Gastrocnemius medialis (tissue), 4 donors: ENCODE data around the gene SAA1. TPM values are rescaled to one million over a fixed set of nuclear protein-coding genes. Genes with fewer than 3 reads are reported as not detected.

Experiments used
- ATAC-seq, 2 donors: fragments of 150-250 bp; one replicate each; pipeline ENCODE4 v1.9.1; 2016
- DNase-seq, 2 donors: peaks; one replicate each; pipeline ENCODE4 v3.0.0-alpha.2; 2019
- H3K27ac ChIP-seq, 4 donors: fragments of 200-600 bp; sonication (generic); 1 replicate in 1 of 4; 2 replicates in 3 of 4; pipeline ENCODE4 v1.5.1; 2016 to 2018; ENCODE audit warnings: mild to moderate bottlenecking in 2 of 4, moderate library complexity in 1 of 4
- H3K27me3 ChIP-seq, 3 donors: fragments of 200-600 bp; sonication (generic) in 2 of 3; 1 replicate in 1 of 3; 2 replicates in 2 of 3; pipeline versions ENCODE4 v1.5.1 to v1.6.0; 2016 to 2019; ENCODE audit warnings: mild to moderate bottlenecking in 1 of 3, moderate library complexity in 1 of 3
- H3K36me3 ChIP-seq, 2 donors: fragments of 200-600 bp; sonication (generic) in 1 of 2; one replicate each; pipeline ENCODE4 v1.5.1; 2017 to 2018
- H3K4me1 ChIP-seq, 2 donors: fragments of 200-600 bp; sonication (generic) in 1 of 2; one replicate each; pipeline ENCODE4 v1.5.1; 2016 to 2017; ENCODE audit warnings: mild to moderate bottlenecking in 2 of 2
- H3K4me3 ChIP-seq, 4 donors: fragments of 200-600 bp; sonication (generic) in 3 of 4; 1 replicate in 1 of 4; 2 replicates in 3 of 4; pipeline ENCODE4 v1.5.1; 2016 to 2019; ENCODE audit warnings: mild to moderate bottlenecking in 2 of 4
- H3K9me3 ChIP-seq, 3 donors: fragments of 200-600 bp; sonication (generic) in 2 of 3; 1 replicate in 1 of 3; 2 replicates in 2 of 3; pipeline ENCODE4 v1.5.1; 2016 to 2019
- CTCF ChIP-seq, 5 experiments: fragments of 450-650 bp in 3 of 5; fragments of 200-600 bp in 2 of 5; sonication (generic) in 2 of 5; IDR thresholded peaks in 4 of 5; conservative IDR thresholded peaks in 1 of 5; 1 replicate in 4 of 5; 2 replicates in 1 of 5; pipeline ENCODE4 v1.5.1; 2016 to 2019; ENCODE audit warnings: antibody characterized with exemption in 5 of 5, mild to moderate bottlenecking in 3 of 5, moderate library complexity in 3 of 5
- POLR2A ChIP-seq, 2 donors: fragments of 450-650 bp; IDR thresholded peaks; one replicate each; pipeline ENCODE4 v1.6.1; 2017; ENCODE audit warnings: antibody characterized with exemption in 2 of 2, mild to moderate bottlenecking in 2 of 2, moderate library complexity in 2 of 2
- in situ Hi-C, 4 donors: fragments of 200-750 bp; cut with MboI; loops; one replicate each; pipeline versions ENCODE4 v1.15.0 to v1.8.0; 2017; ENCODE audit warnings: low sequenced_read_pairs in 4 of 4
- intact Hi-C: fragments of 100-400 bp; cut with DNase I; formaldehyde crosslinking; loops from one replicate; pipeline ENCODE4 v1.15.1; 2023; ENCODE audit warnings: low total_unique reads
- total RNA-seq, 4 donors: library from RNA; depleted of rRNA; stranded (reverse); fragments of >200 nt; gene quantifications; one replicate each; pipeline versions ENCODE4 v1.1.0 to v1.2.3, GENCODE V29; 2016

SAA1 gene
- 100 to 1,000 TPM in 2 of 4 donors, 10 to 100 TPM in 1, 1 to 10 TPM in 1; 5.7 to 145 (median 89.3) TPM for total RNA-seq

GRCh38 chr11:18265949-18266348 lies at the start of gene SAA1:
SAA1 (plus strand) TSS chr11:18266264; CDS start chr11:18266888, 624 bp downstream.
- intact Hi-C loops (no loop called here), in situ Hi-C loops (no loop called here)
- ATAC-seq = peak; percentile 45 to 92

GRCh38 chr11:18221274-18221876 lies 44.7 kb upstream of the SAA1 start:
- Histone ChIP-seq H3K9me3 (no peaks in the 10 kb centered on the region), H3K4me1 (no peaks in the 10 kb centered on the region), H3K27me3 (no peaks in the 10 kb centered on the region), H3K4me3 (no peak overlapping the region), H3K27ac (no peak overlapping the region), H3K36me3 (no peaks in the 10 kb centered on the region)
- ATAC-seq (no peak), DNase-seq (no peak)
- intact Hi-C loops = no loop called here
- in situ Hi-C loops = no loop called here
- TF ChIP-seq POLR2A (IDR thresholded peaks at IDR 0.05) (no peak), CTCF (IDR thresholded peaks at IDR 0.05 in 4 of 5, conservative IDR thresholded peaks at IDR 0.05 in 1 of 5) (no peak)

More at GRCh38 chr11:18265949-18266348, at the start of gene SAA1:
- TF ChIP-seq POLR2A (IDR thresholded peaks at IDR 0.05) (no peak), CTCF (IDR thresholded peaks at IDR 0.05 in 4 of 5, conservative IDR thresholded peaks at IDR 0.05 in 1 of 5) (no peak)
- H3K4me3 ChIP-seq = no peak within 1 kb of the TSS
- no peaks in the 10 kb centered on the region for H3K9me3 ChIP-seq
- H3K27me3 ChIP-seq = no peaks in the 10 kb centered on the region
- H3K36me3 ChIP-seq = no peaks in the 10 kb centered on the region
- no peaks in the 10 kb centered on the region for H3K4me1 ChIP-seq
- peak within 1 kb of the TSS in 1 of 4 donors; percentile 55 for H3K27ac ChIP-seq
- peak in 1 of 2 donors; percentile 84 for DNase-seq

DNA sequence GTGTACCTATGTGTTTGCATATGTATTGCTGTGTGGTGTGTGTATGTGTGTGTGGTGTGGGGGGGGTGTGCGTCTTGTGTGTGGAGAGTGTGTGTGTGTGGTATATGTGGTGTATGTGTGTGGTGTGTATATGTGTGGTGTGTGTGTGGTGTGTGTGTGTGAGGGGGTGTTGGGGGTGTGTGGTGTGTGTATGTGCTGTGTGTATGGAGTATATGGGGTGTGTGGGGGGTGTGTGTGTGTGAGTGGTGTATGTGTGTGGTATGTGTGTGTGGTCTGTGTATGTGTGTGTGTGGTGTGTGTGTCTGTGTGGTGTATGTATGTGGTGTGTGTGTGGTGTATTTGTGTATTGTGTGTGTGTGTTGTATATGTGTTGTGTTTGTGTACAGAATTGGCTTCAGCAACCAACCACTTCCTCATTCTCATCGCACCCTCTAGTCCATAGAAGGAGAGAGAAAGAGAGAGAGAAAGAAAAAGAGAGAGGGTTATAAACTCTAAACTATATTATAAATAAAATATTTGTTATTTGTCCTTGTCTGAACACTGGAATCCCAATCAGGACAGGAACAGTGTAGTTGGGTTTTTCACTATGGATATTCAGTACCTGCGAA lies 43.1 kb upstream of the SAA1 start:
- H3K27ac ChIP-seq = no peak overlapping the region
- in situ Hi-C loops = no loop called here

GRCh38 chr11:18223591-18224387 lies 42.3 kb upstream of the SAA1 start:
- Histone ChIP-seq H3K36me3 (no peaks in the 10 kb centered on the region), H3K4me3 (no peak overlapping the region), H3K4me1 (no peaks in the 10 kb centered on the region), H3K27me3 (no peaks in the 10 kb centered on the region), H3K27ac (no peak overlapping the region), H3K9me3 (no peaks in the 10 kb centered on the region)
- intact Hi-C loops (no loop called here), in situ Hi-C loops (no loop called here)
- DNase-seq = no peak
- no peak for ATAC-seq
- TF ChIP-seq CTCF (IDR thresholded peaks at IDR 0.05 in 4 of 5, conservative IDR thresholded peaks at IDR 0.05 in 1 of 5) (no peak), POLR2A (IDR thresholded peaks at IDR 0.05) (no peak)

More for the DNA sequence above, 43.1 kb upstream of the SAA1 start:
- no peaks in the 10 kb centered on the region for H3K9me3 ChIP-seq
- H3K4me1 ChIP-seq = no peaks in the 10 kb centered on the region
- H3K27me3 ChIP-seq = no peaks in the 10 kb centered on the region
- no peaks in the 10 kb centered on the region for H3K36me3 ChIP-seq
- ATAC-seq (no peak), DNase-seq (no peak)
- no peak overlapping the region for H3K4me3 ChIP-seq
- intact Hi-C loops = no loop called here
- no peak for TF ChIP-seq CTCF (IDR thresholded peaks at IDR 0.05 in 4 of 5, conservative IDR thresholded peaks at IDR 0.05 in 1 of 5)
- no peak for TF ChIP-seq POLR2A (IDR thresholded peaks at IDR 0.05)
